GM11168 (cell line): ENCODE results near the gene SMOC2.

ENCODE experiments used
- in situ Hi-C: fragments of 300-500 bp; cut with MboI; formaldehyde crosslinking; loops from one replicate; pipeline ENCODE4 v1.12.0; 2022; ENCODE audit warnings: low sequenced_read_pairs; ENCODE audit not compliant: unreplicated experiment

Gene SMOC2

GRCh38 chr6:168440520-168441433, at the start of gene SMOC2:
SMOC2 (plus strand) TSS chr6:168441184; CDS start chr6:168441371, 187 bp downstream.
- in situ Hi-C loops = no loop called here

GRCh38 chr6:168393126-168393870, 47.7 kb upstream of the SMOC2 start:
- in situ Hi-C loops = no loop called here

- in situ Hi-C loops = no loop called here
Measured at GRCh38 chr6:168394606-168395005, 46.4 kb upstream of the SMOC2 start.

- in situ Hi-C loops = no loop called here
Measured at GRCh38 chr6:168395983-168396382, 45.0 kb upstream of the SMOC2 start.

GRCh38 chr6:168396561-168396960, 44.4 kb upstream of the SMOC2 start:
- in situ Hi-C loops = no loop called here

GRCh38 chr6:168397012-168397411, 44.0 kb upstream of the SMOC2 start:
- in situ Hi-C loops = no loop called here

- in situ Hi-C loops = no loop called here
Measured at GRCh38 chr6:168400037-168400436, 40.9 kb upstream of the SMOC2 start.

- in situ Hi-C loops = no loop called here
Measured at GRCh38 chr6:168403370-168404005, 37.5 kb upstream of the SMOC2 start.

- in situ Hi-C loops = no loop called here
Measured at GRCh38 chr6:168404560-168404959, 36.4 kb upstream of the SMOC2 start.

- in situ Hi-C loops = no loop called here
Measured at GRCh38 chr6:168407842-168408241, 33.1 kb upstream of the SMOC2 start.

- in situ Hi-C loops = no loop called here
Measured at GRCh38 chr6:168408504-168409136, 32.4 kb upstream of the SMOC2 start.

GRCh38 chr6:168410035-168410434, 30.9 kb upstream of the SMOC2 start:
- in situ Hi-C loops = no loop called here

GRCh38 chr6:168410554-168411011, 30.4 kb upstream of the SMOC2 start:
- in situ Hi-C loops = no loop called here

GRCh38 chr6:168411130-168411529, 29.9 kb upstream of the SMOC2 start:
- in situ Hi-C loops = no loop called here

GRCh38 chr6:168411793-168412192, 29.2 kb upstream of the SMOC2 start:
- in situ Hi-C loops = no loop called here

- in situ Hi-C loops = no loop called here
Measured at GRCh38 chr6:168412456-168412855, 28.5 kb upstream of the SMOC2 start.

- in situ Hi-C loops = no loop called here
Measured at GRCh38 chr6:168413018-168413720, 27.8 kb upstream of the SMOC2 start.

GRCh38 chr6:168413856-168414255, 27.1 kb upstream of the SMOC2 start:
- in situ Hi-C loops = no loop called here

GRCh38 chr6:168414336-168415097, 26.5 kb upstream of the SMOC2 start:
- in situ Hi-C loops = no loop called here
